Panc1 (cell line): Measurements from ENCODE around the gene CORIN. TPM values are rescaled to one million over a fixed set of nuclear protein-coding genes. Genes with fewer than 3 reads are reported as not detected.

Experiments used
- ATAC-seq: fragments of 200-7000 bp; cut with Tn5 transposase; 2 replicates; pipeline ENCODE4 v1.9.1; 2020; ENCODE audit warnings: mild to moderate bottlenecking, moderate library complexity
- BruUV-seq: library from RNA; stranded (reverse); fragments of 400-500 nt; replicated peaks from 2 replicates; lab custom pipeline; 2021; lab: Mats Ljungman, UMichigan
- CTCF ChIA-PET: fragments of 300-600 bp; sonication (Branson Sonifier 250); formaldehyde crosslinking; loops from one replicate; lab custom pipeline; 2022; ENCODE audit warnings: antibody characterized with exemption; lab: Charles Lee
- POLR2A ChIA-PET: fragments of 300-600 bp; sonication (Branson Sonifier 250); formaldehyde crosslinking; loops from one replicate; lab custom pipeline; 2022; ENCODE audit warnings: antibody characterized with exemption; lab: Charles Lee
- DNase-seq: peaks from one replicate; pipeline ENCODE4 v3.0.0-alpha.2; 2010; ENCODE audit warnings: low read depth, low spot score
- H3K27ac ChIP-seq: 2 replicates; pipeline ENCODE4 v1.5.1; 2011; ENCODE audit warnings: mild to moderate bottlenecking, low read length, inconsistent platforms
- H3K27me3 ChIP-seq: fragments of 200-500 bp; sonication (Bioruptor generic); 2 replicates; pipeline ENCODE4 v1.6.0; 2014; ENCODE audit warnings: low read length, inconsistent platforms; ENCODE audit not compliant: control insufficient read depth, insufficient read depth
- H3K36me3 ChIP-seq: fragments of 200-500 bp; sonication (Bioruptor generic); 2 replicates; pipeline ENCODE4 v1.5.1; 2014; ENCODE audit warnings: inconsistent platforms, mild to moderate bottlenecking, low read length, moderate library complexity; ENCODE audit not compliant: control insufficient read depth, insufficient read depth
- H3K4me1 ChIP-seq: 2 replicates; pipeline ENCODE4 v1.5.1; 2011; ENCODE audit warnings: inconsistent platforms, mild to moderate bottlenecking, low read length, moderate library complexity; ENCODE audit not compliant: control insufficient read depth, insufficient read depth
- H3K4me3 ChIP-seq, 2 experiments: 2 replicates each; pipeline ENCODE4 v1.5.1; 2011 to 2012; ENCODE audit warnings: low read depth in 2 of 2, low read length in 2 of 2, mild to moderate bottlenecking in 2 of 2, inconsistent platforms in 1 of 2, moderate library complexity in 1 of 2
- H3K9me3 ChIP-seq: fragments of 200-500 bp; sonication (Bioruptor generic); 2 replicates; pipeline ENCODE4 v1.5.1; 2014; ENCODE audit warnings: low read depth, mild to moderate bottlenecking, inconsistent platforms, low read length, moderate library complexity; ENCODE audit not compliant: control insufficient read depth, insufficient read depth
- CTCF ChIP-seq: fragments of 450-650 bp; IDR thresholded peaks from 2 replicates; pipeline ENCODE4 v1.5.1; 2017; ENCODE audit warnings: mild to moderate bottlenecking
- POLR2AphosphoS5 ChIP-seq: IDR thresholded peaks from 2 replicates; pipeline ENCODE4 v1.6.1; 2012; ENCODE audit warnings: mild to moderate bottlenecking, low read depth, low read length, moderate library complexity
- REST ChIP-seq, 2 experiments: IDR thresholded peaks; 2 replicates each; pipeline ENCODE4 v1.6.1; 2011 to 2012; ENCODE audit warnings: low read depth in 2 of 2, control low read depth in 1 of 2, low read length in 1 of 2, mild to moderate bottlenecking in 1 of 2, moderate library complexity in 1 of 2; ENCODE audit not compliant: insufficient read depth in 1 of 2
- SIN3A ChIP-seq: IDR thresholded peaks from 2 replicates; pipeline ENCODE4 v1.6.1; 2012; ENCODE audit warnings: low read depth, mild to moderate bottlenecking, low read length, moderate library complexity, borderline replicate concordance; ENCODE audit not compliant: insufficient read depth
- TCF7L2 ChIP-seq: IDR thresholded peaks from 2 replicates; pipeline ENCODE4 v1.6.1; 2011; ENCODE audit warnings: mild to moderate bottlenecking, low read depth, low read length, inconsistent platforms
- in situ Hi-C: cut with HindIII; loops from 2 replicates; pipeline ENCODE4 v1.10.0; 2016; ENCODE audit warnings: low sequenced_read_pairs, low pct_unique_long_range_greater_than_20kb
- intact Hi-C: fragments of 100-400 bp; cut with micrococcal nuclease; formaldehyde crosslinking; loops from one replicate; pipeline ENCODE4 v1.10.0; 2022; ENCODE audit not compliant: unreplicated experiment
- total RNA-seq: library from RNA; stranded (reverse); gene quantifications from one replicate; pipeline ENCODE4 v1.2.1, GENCODE V29; 2021; ENCODE audit not compliant: unreplicated experiment

Gene CORIN
- total RNA-seq, 1 experiment from 2014 or later, result not detected

- ChIA-PET POLR2A (no interaction called here), CTCF (no interaction called here)
- no peaks in the 10 kb centered on the region; the same call in 1 of the 2 replicates for H3K4me1 ChIP-seq
- no TSS peak for BruUV-seq
- H3K27me3 ChIP-seq, result no peaks in the 10 kb centered on the region
- no peak for DNase-seq
- in situ Hi-C loops (no loop called here), intact Hi-C loops (no loop called here)
- ATAC-seq, result no peak
- H3K9me3 ChIP-seq, result no peaks in the 10 kb centered on the region
- no peaks in the 10 kb centered on the region for H3K36me3 ChIP-seq
- no peak overlapping the region for H3K27ac ChIP-seq
- H3K4me3 ChIP-seq, result no peak overlapping the region
- TF ChIP-seq REST (IDR thresholded peaks at IDR 0.05; ENCODE audit: insufficient read depth in 1 of 2, low read depth in 2 of 2, low read length in 1 of 2), result no peak
- no peak for TF ChIP-seq CTCF
Measured at GRCh38 chr4:47567511-47567910, 270.4 kb downstream of the CORIN start.

- Histone ChIP-seq H3K27me3 (no peaks in the 10 kb centered on the region), H3K36me3 (no peaks in the 10 kb centered on the region), H3K4me1 (no peaks in the 10 kb centered on the region; the same call in 1 of the 2 replicates), H3K27ac (no peak overlapping the region), H3K4me3 (no peak overlapping the region), H3K9me3 (no peaks in the 10 kb centered on the region)
- CTCF ChIA-PET, result no interaction called here
- in situ Hi-C loops, result no loop called here
- DNase-seq (no peak), ATAC-seq (no peak)
- intact Hi-C loops, result no loop called here
- BruUV-seq, result no TSS peak
- POLR2A ChIA-PET, result no interaction called here
- TF ChIP-seq REST (IDR thresholded peaks at IDR 0.05; ENCODE audit: insufficient read depth in 1 of 2, low read depth in 2 of 2, low read length in 1 of 2), result no peak
- TF ChIP-seq POLR2AphosphoS5, result no peak
- TF ChIP-seq SIN3A, result no peak
- TF ChIP-seq TCF7L2, result no peak
- TF ChIP-seq CTCF, result no peak
Measured at GRCh38 chr4:47566969-47567368, 270.9 kb downstream of the CORIN start.
